ENCODE data around the gene EVL.
"Not testable (repeated sequence)": the region's sequence is repeated elsewhere in the genome, so short reads cannot be mapped to it uniquely, and the experiment has no call there.

EVL gene

GRCh38 chr14:100176811-100177327, 111.6 kb downstream of the EVL start:
- peaks cover 6% of the 10 kb centered on the region for H3K27me3 Mint-ChIP-seq (ENCODE audit: low read depth)
- no peak overlapping the region for H3K27ac Mint-ChIP-seq

GRCh38 chr14:100178691-100179090, 113.5 kb downstream of the EVL start:
- Mint-ChIP-seq H3K27ac (no peak overlapping the region), H3K9me3 (no peaks in the 10 kb centered on the region), H3K36me3 (ENCODE audit: low read depth) (peaks cover 3% of the 10 kb centered on the region), H3K4me3 (no peak overlapping the region), H3K4me1 (no peaks in the 10 kb centered on the region), H3K27me3 (ENCODE audit: low read depth) (peaks cover 1% of the 10 kb centered on the region)
- TF ChIP-seq CTCF (IDR thresholded peaks at IDR 0.05; ENCODE audit: unreplicated experiment in 3 of 3) = no peak

More at GRCh38 chr14:100176811-100177327, 111.6 kb downstream of the EVL start:
- Mint-ChIP-seq H3K4me3 (no peak overlapping the region), H3K4me1 (no peaks in the 10 kb centered on the region), H3K9me3 (no peaks in the 10 kb centered on the region), H3K36me3 (ENCODE audit: low read depth) (no peaks in the 10 kb centered on the region)
- no peak for TF ChIP-seq CTCF (IDR thresholded peaks at IDR 0.05; ENCODE audit: unreplicated experiment in 3 of 3)

- not testable (repeated sequence) for H3K27ac Mint-ChIP-seq; H3K4me1 Mint-ChIP-seq; H3K27me3 Mint-ChIP-seq (ENCODE audit: low read depth); H3K9me3 Mint-ChIP-seq; H3K36me3 Mint-ChIP-seq (ENCODE audit: low read depth); H3K4me3 Mint-ChIP-seq
These were observed 115.4 kb downstream of the EVL start for GRCh38 chr14:100180671-100181070.

GRCh38 chr14:100181876-100182551, 116.8 kb downstream of the EVL start:
- H3K4me3 Mint-ChIP-seq; H3K27me3 Mint-ChIP-seq (ENCODE audit: low read depth); H3K9me3 Mint-ChIP-seq: not testable (repeated sequence)

GRCh38 chr14:100187247-100187833, 122.1 kb downstream of the EVL start:
- no peaks in the 10 kb centered on the region for H3K4me1 Mint-ChIP-seq
- H3K4me3 Mint-ChIP-seq = no peak overlapping the region
- H3K27ac Mint-ChIP-seq = no peak overlapping the region
- no peaks in the 10 kb centered on the region for H3K27me3 Mint-ChIP-seq (ENCODE audit: low read depth)
- no peaks in the 10 kb centered on the region for H3K36me3 Mint-ChIP-seq (ENCODE audit: low read depth)
- H3K9me3 Mint-ChIP-seq = no peaks in the 10 kb centered on the region
- no peak for TF ChIP-seq CTCF (IDR thresholded peaks at IDR 0.05; ENCODE audit: unreplicated experiment in 3 of 3)

More at GRCh38 chr14:100181876-100182551, 116.8 kb downstream of the EVL start:
- H3K36me3 Mint-ChIP-seq (ENCODE audit: low read depth); H3K27ac Mint-ChIP-seq; H3K4me1 Mint-ChIP-seq: not testable (repeated sequence)

GRCh38 chr14:100188392-100189030, 123.3 kb downstream of the EVL start:
- H3K36me3 Mint-ChIP-seq (ENCODE audit: low read depth) = no peaks in the 10 kb centered on the region
- H3K27me3 Mint-ChIP-seq (ENCODE audit: low read depth) = no peaks in the 10 kb centered on the region
- H3K27ac Mint-ChIP-seq = no peak overlapping the region
- H3K9me3 Mint-ChIP-seq = no peaks in the 10 kb centered on the region
- no peak overlapping the region for H3K4me3 Mint-ChIP-seq
- H3K4me1 Mint-ChIP-seq = peaks cover 5% of the 10 kb centered on the region
- no peak for TF ChIP-seq CTCF (IDR thresholded peaks at IDR 0.05; ENCODE audit: unreplicated experiment in 3 of 3)

Data from nephron (organoid).